ENCODE measurements around the gene CALM3. TPM values are rescaled to one million over a fixed set of nuclear protein-coding genes. Genes with fewer than 3 reads are reported as not detected.

Gene CALM3
- total and polyA plus RNA-seq, 2 donors from 2014 or later: 217 to 350 TPM

- Histone ChIP-seq H3K4me1 (ENCODE audit: control insufficient read depth in 2 of 3, insufficient read depth in 2 of 3, low read depth in 1 of 3, low read length in 3 of 3) (peaks cover 0 to 29% (median 20%) of the 10 kb centered on the region in 3 donors), H3K4me3 (ENCODE audit: low read length in 3 of 3) (no peak overlapping the region), H3K27me3 (ENCODE audit: control insufficient read depth, insufficient read depth, low read length) (no peaks in the 10 kb centered on the region), H3K9ac (ENCODE audit: low read length in 3 of 3) (no peak overlapping the region), H3K9me3 (ENCODE audit: control insufficient read depth in 2 of 3, insufficient read depth in 1 of 3, low read length in 3 of 3) (no peaks in the 10 kb centered on the region), H3K36me3 (ENCODE audit: control insufficient read depth in 2 of 3, insufficient read depth in 3 of 3, low read length in 3 of 3) (peaks cover 0 to 40% (median 21%) of the 10 kb centered on the region in 3 donors), H3K27ac (ENCODE audit: low read depth in 2 of 2, low read length in 2 of 2) (no peak overlapping the region)
- FAIRE-seq (no peak), DNase-seq (peak in 1 of 5 donors; percentile 63)
- intact Hi-C loops (cut with DNase I): no loop called here
- TF ChIP-seq, protein P1, sequence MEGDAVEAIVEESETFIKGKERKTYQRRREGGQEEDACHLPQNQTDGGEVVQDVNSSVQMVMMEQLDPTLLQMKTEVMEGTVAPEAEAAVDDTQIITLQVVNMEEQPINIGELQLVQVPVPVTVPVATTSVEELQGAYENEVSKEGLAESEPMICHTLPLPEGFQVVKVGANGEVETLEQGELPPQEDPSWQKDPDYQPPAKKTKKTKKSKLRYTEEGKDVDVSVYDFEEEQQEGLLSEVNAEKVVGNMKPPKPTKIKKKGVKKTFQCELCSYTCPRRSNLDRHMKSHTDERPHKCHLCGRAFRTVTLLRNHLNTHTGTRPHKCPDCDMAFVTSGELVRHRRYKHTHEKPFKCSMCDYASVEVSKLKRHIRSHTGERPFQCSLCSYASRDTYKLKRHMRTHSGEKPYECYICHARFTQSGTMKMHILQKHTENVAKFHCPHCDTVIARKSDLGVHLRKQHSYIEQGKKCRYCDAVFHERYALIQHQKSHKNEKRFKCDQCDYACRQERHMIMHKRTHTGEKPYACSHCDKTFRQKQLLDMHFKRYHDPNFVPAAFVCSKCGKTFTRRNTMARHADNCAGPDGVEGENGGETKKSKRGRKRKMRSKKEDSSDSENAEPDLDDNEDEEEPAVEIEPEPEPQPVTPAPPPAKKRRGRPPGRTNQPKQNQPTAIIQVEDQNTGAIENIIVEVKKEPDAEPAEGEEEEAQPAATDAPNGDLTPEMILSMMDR (IDR thresholded peaks at IDR 0.05; ENCODE audit: borderline replicate concordance, extremely low read depth, insufficient read depth): no peak
Measured at GRCh38 chr19:46607448-46607841, 6.3 kb downstream of the CALM3 start.

DNA sequence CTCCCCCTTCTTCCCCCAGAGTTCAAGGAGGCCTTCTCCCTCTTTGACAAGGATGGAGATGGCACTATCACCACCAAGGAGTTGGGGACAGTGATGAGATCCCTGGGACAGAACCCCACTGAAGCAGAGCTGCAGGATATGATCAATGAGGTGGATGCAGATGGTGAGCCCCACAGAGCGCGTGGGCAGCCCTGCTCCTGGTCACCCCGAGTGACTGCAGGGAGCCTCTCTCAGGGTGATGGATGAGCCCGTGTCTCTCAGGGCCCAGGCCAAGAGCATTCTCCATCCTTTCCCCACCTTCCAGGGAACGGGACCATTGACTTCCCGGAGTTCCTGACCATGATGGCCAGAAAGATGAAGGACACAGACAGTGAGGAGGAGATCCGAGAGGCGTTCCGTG is 7.0 kb downstream of the CALM3 start:
- intact Hi-C loops (cut with DNase I): no loop called here
- FAIRE-seq (no peak), DNase-seq (no peak)
- H3K4me3 ChIP-seq (ENCODE audit: low read length in 3 of 3): no peak overlapping the region
- peaks cover 0 to 40% (median 21%) of the 10 kb centered on the region in 3 donors for H3K36me3 ChIP-seq (ENCODE audit: control insufficient read depth in 2 of 3, insufficient read depth in 3 of 3, low read length in 3 of 3)
- peaks cover 0 to 22% (median 20%) of the 10 kb centered on the region in 3 donors for H3K4me1 ChIP-seq (ENCODE audit: control insufficient read depth in 2 of 3, insufficient read depth in 2 of 3, low read depth in 1 of 3, low read length in 3 of 3)
- H3K27ac ChIP-seq (ENCODE audit: low read depth in 2 of 2, low read length in 2 of 2): no peak overlapping the region
- TF ChIP-seq, protein P1 (IDR thresholded peaks at IDR 0.05; ENCODE audit: borderline replicate concordance, extremely low read depth, insufficient read depth): no peak
- no peaks in the 10 kb centered on the region for H3K9me3 ChIP-seq (ENCODE audit: control insufficient read depth in 2 of 3, insufficient read depth in 1 of 3, low read length in 3 of 3)
- no peaks in the 10 kb centered on the region for H3K27me3 ChIP-seq (ENCODE audit: control insufficient read depth, insufficient read depth, low read length)
- no peak overlapping the region for H3K9ac ChIP-seq (ENCODE audit: low read length in 3 of 3)

DNA sequence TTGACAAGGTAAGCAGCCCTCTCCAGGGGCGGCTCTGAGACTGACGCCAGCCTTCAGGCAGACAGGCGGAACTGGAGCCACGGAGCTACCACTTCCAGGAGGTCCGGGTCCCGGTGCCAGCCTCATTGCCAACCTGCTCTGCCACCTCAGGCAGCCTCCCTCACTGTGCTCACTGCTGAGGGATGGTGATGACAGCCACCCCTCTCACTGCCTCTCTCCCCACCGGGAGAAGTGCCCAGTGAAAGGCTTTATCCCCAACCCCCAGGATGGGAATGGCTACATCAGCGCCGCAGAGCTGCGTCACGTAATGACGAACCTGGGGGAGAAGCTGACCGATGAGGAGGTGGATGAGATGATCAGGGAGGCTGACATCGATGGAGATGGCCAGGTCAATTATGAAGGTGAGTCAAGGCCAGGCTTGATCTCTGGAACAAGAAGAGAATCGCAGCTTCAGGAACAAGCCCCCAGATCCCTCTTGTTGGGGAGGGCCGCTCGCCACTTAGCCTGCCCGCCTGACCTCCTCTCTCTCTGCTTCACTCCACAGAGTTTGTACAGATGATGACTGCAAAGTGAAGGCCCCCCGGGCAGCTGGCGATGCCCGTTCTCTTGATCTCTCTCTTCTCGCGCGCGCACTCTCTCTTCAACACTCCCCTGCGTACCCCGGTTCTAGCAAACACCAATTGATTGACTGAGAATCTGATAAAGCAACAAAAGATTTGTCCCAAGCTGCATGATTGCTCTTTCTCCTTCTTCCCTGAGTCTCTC is 7.6 kb downstream of the CALM3 start:
- H3K4me1 ChIP-seq (ENCODE audit: control insufficient read depth in 2 of 3, insufficient read depth in 2 of 3, low read depth in 1 of 3, low read length in 3 of 3): peaks cover 0 to 18% (median 14%) of the 10 kb centered on the region in 3 donors
- DNase-seq (peak in 1 of 5 donors; percentile 70), FAIRE-seq (no peak)
- no peak overlapping the region for H3K9ac ChIP-seq (ENCODE audit: low read length in 3 of 3)
- peaks cover 0 to 40% (median 21%) of the 10 kb centered on the region in 3 donors for H3K36me3 ChIP-seq (ENCODE audit: control insufficient read depth in 2 of 3, insufficient read depth in 3 of 3, low read length in 3 of 3)
- intact Hi-C loops (cut with DNase I): no loop called here
- H3K9me3 ChIP-seq (ENCODE audit: control insufficient read depth in 2 of 3, insufficient read depth in 1 of 3, low read length in 3 of 3): no peaks in the 10 kb centered on the region
- H3K27me3 ChIP-seq (ENCODE audit: control insufficient read depth, insufficient read depth, low read length): no peaks in the 10 kb centered on the region
- H3K4me3 ChIP-seq (ENCODE audit: low read length in 3 of 3): no peak overlapping the region
- no peak overlapping the region for H3K27ac ChIP-seq (ENCODE audit: low read depth in 2 of 2, low read length in 2 of 2)
- TF ChIP-seq, protein P1 (IDR thresholded peaks at IDR 0.05; ENCODE audit: borderline replicate concordance, extremely low read depth, insufficient read depth): no peak

Measured in kidney (tissue), 14 donors.